MM.1S (cell line): Measurements from ENCODE around the gene TCF3.

Source experiments
- CTCF ChIP-seq: fragments of 300-600 bp; sonication (generic); IDR thresholded peaks from 2 replicates; pipeline ENCODE4 v1.5.1; 2016; ENCODE audit warnings: antibody characterized with exemption, low read length, mixed read lengths
- EZH2 ChIP-seq: fragments of 300-600 bp; sonication (generic); optimal IDR thresholded peaks from 2 replicates; pipeline ENCODE3; 2017; ENCODE audit warnings: low read depth, mild to moderate bottlenecking, antibody characterized with exemption, low read length, mixed read lengths
- EZH2phosphoT487 ChIP-seq: fragments of 300-600 bp; sonication (generic); IDR thresholded peaks from 2 replicates; pipeline ENCODE4 v1.6.1; 2018; ENCODE audit warnings: antibody characterized with exemption, low read length

DNA sequence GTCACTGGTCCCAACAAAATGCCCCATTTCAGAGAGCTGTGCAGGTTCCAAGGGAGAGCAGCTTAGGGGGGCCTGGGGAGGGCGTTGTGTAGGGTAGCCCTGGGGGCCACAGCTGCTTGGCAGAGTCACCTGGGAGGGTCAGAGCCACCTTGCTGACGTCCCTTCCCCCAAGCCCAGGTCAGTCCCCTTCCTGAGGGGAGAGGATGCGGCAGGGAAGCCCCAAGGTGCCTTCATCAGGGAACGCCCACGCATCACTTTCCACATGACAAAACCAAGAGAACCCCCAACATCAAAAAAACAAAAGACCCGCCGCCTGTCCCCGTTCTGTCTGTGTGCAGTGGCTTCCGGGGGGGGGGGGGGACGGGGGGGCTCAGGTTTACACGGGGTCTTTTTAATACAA, 41.8 kb downstream of the TCF3 start:
- TF ChIP-seq CTCF (no peak), EZH2 (no peak), EZH2phosphoT487 (no peak)
